ENCODE measurements around the gene CDC42EP5.

The CDC42EP5 gene

GRCh38 chr19:54444737-54445136, 28.4 kb downstream of the CDC42EP5 start:
- no peak for DNase-seq

GRCh38 chr19:54440641-54441040, 32.5 kb downstream of the CDC42EP5 start:
- DNase-seq, result no peak

GRCh38 chr19:54439174-54439851, 33.8 kb downstream of the CDC42EP5 start:
- no peak for DNase-seq

GRCh38 chr19:54436628-54437252, 36.4 kb downstream of the CDC42EP5 start:
- no peak for DNase-seq

GRCh38 chr19:54436031-54436523, 37.0 kb downstream of the CDC42EP5 start:
- no peak for DNase-seq

GRCh38 chr19:54435551-54436016, 37.5 kb downstream of the CDC42EP5 start:
- no peak for DNase-seq

GRCh38 chr19:54434873-54435214, 38.3 kb downstream of the CDC42EP5 start:
- no peak for DNase-seq

GRCh38 chr19:54434112-54434872, 38.8 kb downstream of the CDC42EP5 start:
- no peak for DNase-seq

- DNase-seq, result no peak
Observed at GRCh38 chr19:54433697-54434096, 39.4 kb downstream of the CDC42EP5 start.

- DNase-seq, result no peak
Observed at GRCh38 chr19:54432144-54432738, 40.9 kb downstream of the CDC42EP5 start.

GRCh38 chr19:54431255-54431838, 41.7 kb downstream of the CDC42EP5 start:
- DNase-seq, result peak; percentile 25

- no peak for DNase-seq
Observed at GRCh38 chr19:54430306-54431254, 42.5 kb downstream of the CDC42EP5 start.

- DNase-seq, result no peak
Observed at GRCh38 chr19:54429545-54430227, 43.4 kb downstream of the CDC42EP5 start.

- DNase-seq, result no peak
Observed at GRCh38 chr19:54429176-54429495, 44.0 kb downstream of the CDC42EP5 start.

GRCh38 chr19:54428323-54429175, 44.5 kb downstream of the CDC42EP5 start:
- DNase-seq, result no peak

GRCh38 chr19:54427586-54427985, 45.5 kb downstream of the CDC42EP5 start:
- DNase-seq, result no peak

- DNase-seq, result no peak
Observed at GRCh38 chr19:54426291-54426931, 46.7 kb downstream of the CDC42EP5 start.

- DNase-seq, result no peak
Observed at GRCh38 chr19:54425382-54425723, 47.7 kb downstream of the CDC42EP5 start.

- no peak for DNase-seq
Observed at GRCh38 chr19:54424660-54425381, 48.3 kb downstream of the CDC42EP5 start.
